ENCODE measurements around the gene FOXP2. TPM values are rescaled to one million over a fixed set of nuclear protein-coding genes. Genes with fewer than 3 reads are reported as not detected.

Gene FOXP2
- 0.05 and 0.12 TPM in 2 replicates for polyA plus RNA-seq (2011; rRNA removed)
- polyA plus RNA-seq (2012; cell fraction: cytosol; rRNA removed): not detected in 2 replicates
- polyA plus RNA-seq (2012; cell fraction: nucleus; rRNA removed): not detected in 2 replicates
- polyA plus RNA-seq (2017; fragmentation: RNase III; extraction: RNeasy Plus Mini Kit Qiagen cat#74134 plus additional on column Dnase treatment): not detected in 3 replicates
- polyA minus RNA-seq (2011; rRNA and poly(A)+ RNA removed): 0.44 and 0.50 TPM in 2 replicates

- FAIRE-seq (no peak), DNase-seq (ENCODE audit: low read depth in 1 of 2, low spot score in 1 of 2) (peak in 1 of 2 experiments; percentile 21), ATAC-seq (peak in 1 of 2 experiments; percentile 35; a peak in 2 of 6 replicates)
- POLR2A ChIA-PET: no interaction called here
- CTCF ChIA-PET: no interaction called here
- H3K4me2 ChIP-seq: peak within 1 kb of the TSS; percentile 40
- H3K4me3 ChIP-seq: no peak within 1 kb of the TSS
- WGBS (ENCODE audit: missing lambda C conversion rate): 12% methylated on average over 2 of the region's 2 CpGs
- no peak within 1 kb of the TSS for H3K27ac ChIP-seq
- no peaks in the 10 kb centered on the region for H3K9me3 ChIP-seq
- TF ChIP-seq, protein P1, sequence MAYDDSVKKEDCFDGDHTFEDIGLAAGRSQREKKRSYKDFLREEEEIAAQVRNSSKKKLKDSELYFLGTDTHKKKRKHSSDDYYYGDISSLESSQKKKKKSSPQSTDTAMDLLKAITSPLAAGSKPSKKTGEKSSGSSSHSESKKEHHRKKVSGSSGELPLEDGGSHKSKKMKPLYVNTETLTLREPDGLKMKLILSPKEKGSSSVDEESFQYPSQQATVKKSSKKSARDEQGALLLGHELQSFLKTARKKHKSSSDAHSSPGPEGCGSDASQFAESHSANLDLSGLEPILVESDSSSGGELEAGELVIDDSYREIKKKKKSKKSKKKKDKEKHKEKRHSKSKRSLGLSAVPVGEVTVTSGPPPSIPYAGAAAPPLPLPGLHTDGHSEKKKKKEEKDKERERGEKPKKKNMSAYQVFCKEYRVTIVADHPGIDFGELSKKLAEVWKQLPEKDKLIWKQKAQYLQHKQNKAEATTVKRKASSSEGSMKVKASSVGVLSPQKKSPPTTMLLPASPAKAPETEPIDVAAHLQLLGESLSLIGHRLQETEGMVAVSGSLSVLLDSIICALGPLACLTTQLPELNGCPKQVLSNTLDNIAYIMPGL (CRISPR knock-in tag; IDR thresholded peaks at IDR 0.05; ENCODE audit: borderline replicate concordance): no peak
- TF ChIP-seq SREBF2 (IDR thresholded peaks at IDR 0.05): no peak
- TF ChIP-seq ZC3H11A (IDR thresholded peaks at IDR 0.05): no peak
- TF ChIP-seq, protein P2, sequence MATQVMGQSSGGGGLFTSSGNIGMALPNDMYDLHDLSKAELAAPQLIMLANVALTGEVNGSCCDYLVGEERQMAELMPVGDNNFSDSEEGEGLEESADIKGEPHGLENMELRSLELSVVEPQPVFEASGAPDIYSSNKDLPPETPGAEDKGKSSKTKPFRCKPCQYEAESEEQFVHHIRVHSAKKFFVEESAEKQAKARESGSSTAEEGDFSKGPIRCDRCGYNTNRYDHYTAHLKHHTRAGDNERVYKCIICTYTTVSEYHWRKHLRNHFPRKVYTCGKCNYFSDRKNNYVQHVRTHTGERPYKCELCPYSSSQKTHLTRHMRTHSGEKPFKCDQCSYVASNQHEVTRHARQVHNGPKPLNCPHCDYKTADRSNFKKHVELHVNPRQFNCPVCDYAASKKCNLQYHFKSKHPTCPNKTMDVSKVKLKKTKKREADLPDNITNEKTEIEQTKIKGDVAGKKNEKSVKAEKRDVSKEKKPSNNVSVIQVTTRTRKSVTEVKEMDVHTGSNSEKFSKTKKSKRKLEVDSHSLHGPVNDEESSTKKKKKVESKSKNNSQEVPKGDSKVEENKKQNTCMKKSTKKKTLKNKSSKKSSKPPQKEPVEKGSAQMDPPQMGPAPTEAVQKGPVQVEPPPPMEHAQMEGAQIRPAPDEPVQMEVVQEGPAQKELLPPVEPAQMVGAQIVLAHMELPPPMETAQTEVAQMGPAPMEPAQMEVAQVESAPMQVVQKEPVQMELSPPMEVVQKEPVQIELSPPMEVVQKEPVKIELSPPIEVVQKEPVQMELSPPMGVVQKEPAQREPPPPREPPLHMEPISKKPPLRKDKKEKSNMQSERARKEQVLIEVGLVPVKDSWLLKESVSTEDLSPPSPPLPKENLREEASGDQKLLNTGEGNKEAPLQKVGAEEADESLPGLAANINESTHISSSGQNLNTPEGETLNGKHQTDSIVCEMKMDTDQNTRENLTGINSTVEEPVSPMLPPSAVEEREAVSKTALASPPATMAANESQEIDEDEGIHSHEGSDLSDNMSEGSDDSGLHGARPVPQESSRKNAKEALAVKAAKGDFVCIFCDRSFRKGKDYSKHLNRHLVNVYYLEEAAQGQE (IDR thresholded peaks at IDR 0.05): no peak
- TF ChIP-seq POLR2AphosphoS2 (conservative IDR thresholded peaks at IDR 0.05; ENCODE audit: low read length): no peak
- peaks cover 17% of the 10 kb centered on the region for H3K4me1 ChIP-seq
Observed at GRCh38 chr7:114414156-114415063, at the start of gene FOXP2. FOXP2 (plus strand) TSS chr7:114414815; CDS start chr7:114426512, 11,697 bp downstream.

- ChIA-PET CTCF (no interaction called here), POLR2A (no interaction called here)
- H3K27ac ChIP-seq: no peak overlapping the region
- H3K9me3 ChIP-seq: no peaks in the 10 kb centered on the region
- no peak overlapping the region for H3K4me2 ChIP-seq
- FAIRE-seq (no peak), ATAC-seq (no peak), DNase-seq (ENCODE audit: low read depth in 1 of 2, low spot score in 1 of 2) (no peak)
- H3K4me1 ChIP-seq: no peaks in the 10 kb centered on the region
- H3K4me3 ChIP-seq: no peak overlapping the region
- TF ChIP-seq FOXS1 (CRISPR knock-in tag; IDR thresholded peaks at IDR 0.05) (no peak), NR3C1 (IDR thresholded peaks at IDR 0.05) (no peak), JUNB (IDR thresholded peaks at IDR 0.05) (no peak), CHD4 (IDR thresholded peaks at IDR 0.05; ENCODE audit: borderline replicate concordance) (no peak), ZNF302 (CRISPR knock-in tag; IDR thresholded peaks at IDR 0.05) (no peak), CHD2 (IDR thresholded peaks at IDR 0.05; ENCODE audit: low read length, partially characterized antibody) (no peak), HOXB13 (CRISPR knock-in tag; IDR thresholded peaks at IDR 0.05; ENCODE audit: low read depth) (no peak), ESRRA (IDR thresholded peaks at IDR 0.05; ENCODE audit: borderline replicate concordance, low read length) (no peak), TP53 (CRISPR knock-in tag; IDR thresholded peaks at IDR 0.05) (no peak)
- 25% methylated on average over 2 of the region's 2 CpGs for WGBS (ENCODE audit: missing lambda C conversion rate)
Observed at GRCh38 chr7:114365791-114366190, 48.8 kb upstream of the FOXP2 start.

DNA sequence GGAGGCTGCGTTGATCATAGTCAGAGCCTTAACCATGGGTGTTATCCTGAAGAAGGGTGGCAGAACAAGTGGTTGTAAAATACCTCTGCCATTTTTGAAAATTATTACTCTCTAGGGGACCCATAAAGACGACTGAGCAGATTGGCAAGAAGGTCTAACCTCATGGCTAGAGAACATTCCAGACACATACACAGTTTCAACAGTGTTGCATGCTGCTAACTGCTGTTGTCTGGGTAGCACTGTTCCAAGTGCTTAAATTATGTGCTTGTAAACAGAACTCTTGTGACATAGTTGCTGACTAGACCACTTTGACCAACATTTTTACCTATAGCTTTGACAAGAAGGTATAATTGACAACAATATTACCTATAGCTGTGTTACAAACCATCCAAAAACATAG lies 46.1 kb upstream of the FOXP2 start:
- no peak for DNase-seq (ENCODE audit: low read depth in 1 of 2, low spot score in 1 of 2)
- Histone ChIP-seq H3K27ac (no peak overlapping the region), H3K4me3 (no peak overlapping the region), H3K4me2 (no peak overlapping the region), H3K9me3 (no peaks in the 10 kb centered on the region), H3K4me1 (no peaks in the 10 kb centered on the region)
- WGBS (ENCODE audit: missing lambda C conversion rate): 29% methylated on average over 2 of the region's 2 CpGs
- ATAC-seq: no peak
- no peak for FAIRE-seq
- ChIA-PET POLR2A (no interaction called here), CTCF (no interaction called here)
- no peak for TF ChIP-seq HEYL (CRISPR knock-in tag; IDR thresholded peaks at IDR 0.05)
- no peak for TF ChIP-seq HOXB5 (CRISPR knock-in tag; IDR thresholded peaks at IDR 0.05)
- no peak for TF ChIP-seq CHD2 (IDR thresholded peaks at IDR 0.05; ENCODE audit: low read length, partially characterized antibody)
- TF ChIP-seq, protein P1 (CRISPR knock-in tag; IDR thresholded peaks at IDR 0.05; ENCODE audit: borderline replicate concordance): no peak
- TF ChIP-seq SREBF2 (IDR thresholded peaks at IDR 0.05): no peak
- TF ChIP-seq, protein P3, sequence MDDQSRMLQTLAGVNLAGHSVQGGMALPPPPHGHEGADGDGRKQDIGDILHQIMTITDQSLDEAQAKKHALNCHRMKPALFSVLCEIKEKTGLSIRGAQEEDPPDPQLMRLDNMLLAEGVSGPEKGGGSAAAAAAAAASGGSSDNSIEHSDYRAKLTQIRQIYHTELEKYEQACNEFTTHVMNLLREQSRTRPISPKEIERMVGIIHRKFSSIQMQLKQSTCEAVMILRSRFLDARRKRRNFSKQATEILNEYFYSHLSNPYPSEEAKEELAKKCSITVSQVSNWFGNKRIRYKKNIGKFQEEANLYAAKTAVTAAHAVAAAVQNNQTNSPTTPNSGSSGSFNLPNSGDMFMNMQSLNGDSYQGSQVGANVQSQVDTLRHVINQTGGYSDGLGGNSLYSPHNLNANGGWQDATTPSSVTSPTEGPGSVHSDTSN (IDR thresholded peaks at IDR 0.05): no peak
- TF ChIP-seq CEBPB (IDR thresholded peaks at IDR 0.05): no peak
- TF ChIP-seq RNF2 (IDR thresholded peaks at IDR 0.05; ENCODE audit: borderline replicate concordance, low read depth): no peak
- TF ChIP-seq CHD4 (IDR thresholded peaks at IDR 0.05; ENCODE audit: borderline replicate concordance): no peak
- no peak for TF ChIP-seq SMC3 (IDR thresholded peaks at IDR 0.05)
- TF ChIP-seq RARB (CRISPR knock-in tag; IDR thresholded peaks at IDR 0.05): no peak
- TF ChIP-seq HES2 (IDR thresholded peaks at IDR 0.05): no peak
- TF ChIP-seq BHLHE40 (IDR thresholded peaks at IDR 0.05; ENCODE audit: low read depth, low read length): no peak
